ENCODE results near the gene ZNF546. TPM values are rescaled to one million over a fixed set of nuclear protein-coding genes. Genes with fewer than 3 reads are reported as not detected.

ZNF546 gene
- total RNA-seq, 1 donor from 2014 or later = 6.7 TPM

- no peaks in the 10 kb centered on the region for H3K27me3 ChIP-seq
- intact Hi-C loops (cut with DNase I) = no loop called here
- TF ChIP-seq CTCF (IDR thresholded peaks at IDR 0.05) = no peak
- peak overlapping the region; percentile 93 for H3K27ac ChIP-seq
- no peaks in the 10 kb centered on the region for H3K9me3 ChIP-seq
- peaks cover 29% of the 10 kb centered on the region for H3K36me3 ChIP-seq
- DNase-seq (no peak), ATAC-seq (no peak)
- peak overlapping the region; percentile 88 for H3K4me3 ChIP-seq
- peaks cover 18% of the 10 kb centered on the region for H3K4me1 ChIP-seq
Observed at GRCh38 chr19:39969681-39970424, 27.0 kb upstream of the ZNF546 start.

GRCh38 chr19:39970425-39970674 is 26.5 kb upstream of the ZNF546 start:
- intact Hi-C loops (cut with DNase I) = no loop called here
- Histone ChIP-seq H3K27ac (peak overlapping the region; percentile 93), H3K36me3 (peaks cover 34% of the 10 kb centered on the region), H3K9me3 (no peaks in the 10 kb centered on the region), H3K4me3 (peak overlapping the region; percentile 88), H3K4me1 (peaks cover 18% of the 10 kb centered on the region), H3K27me3 (no peaks in the 10 kb centered on the region)
- DNase-seq (no peak), ATAC-seq (no peak)
- no peak for TF ChIP-seq CTCF (IDR thresholded peaks at IDR 0.05)

- Histone ChIP-seq H3K27ac (peak within 1 kb of the TSS; percentile 93), H3K27me3 (no peaks in the 10 kb centered on the region), H3K4me3 (peak within 1 kb of the TSS; percentile 88), H3K36me3 (peaks cover 38% of the 10 kb centered on the region), H3K4me1 (peaks cover 18% of the 10 kb centered on the region), H3K9me3 (no peaks in the 10 kb centered on the region)
- intact Hi-C loops (cut with DNase I) = no loop called here
- peak; percentile 74 for TF ChIP-seq CTCF (IDR thresholded peaks at IDR 0.05)
- ATAC-seq (peak; percentile 99), DNase-seq (peak; percentile 99)
Observed at GRCh38 chr19:39970675-39971379, 26.0 kb upstream of the ZNF546 start, which contains the start of gene PSMC4. TSS of gene PSMC4 (plus strand) at chr19:39971165. CDS start at chr19:39971203, 38 bp downstream.

GRCh38 chr19:39971380-39972035 is 25.4 kb upstream of the ZNF546 start:
- no peak for TF ChIP-seq CTCF (IDR thresholded peaks at IDR 0.05)
- intact Hi-C loops (cut with DNase I) = no loop called here

GRCh38 chr19:39974377-39975155 is 22.3 kb upstream of the ZNF546 start:
- H3K9me3 ChIP-seq = no peaks in the 10 kb centered on the region
- peaks cover 72% of the 10 kb centered on the region for H3K36me3 ChIP-seq
- ATAC-seq (no peak), DNase-seq (no peak)
- no peaks in the 10 kb centered on the region for H3K27me3 ChIP-seq
- intact Hi-C loops (cut with DNase I) = no loop called here
- no peak overlapping the region for H3K4me3 ChIP-seq
- no peak overlapping the region for H3K27ac ChIP-seq
- peaks cover 18% of the 10 kb centered on the region for H3K4me1 ChIP-seq
- TF ChIP-seq CTCF (IDR thresholded peaks at IDR 0.05) = no peak

More at GRCh38 chr19:39971380-39972035, 25.4 kb upstream of the ZNF546 start:
- Histone ChIP-seq H3K27me3 (no peaks in the 10 kb centered on the region), H3K9me3 (no peaks in the 10 kb centered on the region), H3K4me3 (peak overlapping the region; percentile 88), H3K36me3 (peaks cover 42% of the 10 kb centered on the region), H3K4me1 (peaks cover 18% of the 10 kb centered on the region), H3K27ac (peak overlapping the region; percentile 93)
- DNase-seq = no peak
- ATAC-seq = no peak

Measured in upper lobe of right lung (tissue), 1 donor.